Fibroblast of the conjunctiva (primary cell): ENCODE results near the gene ADRB2.
"Not testable (repeated sequence)": the region's sequence is repeated elsewhere in the genome, so short reads cannot be mapped to it uniquely, and the experiment has no call there.

ENCODE experiments used
- DNase-seq: peaks from one replicate; pipeline ENCODE4 v3.0.0-alpha.2; 2010; ENCODE audit warnings: low read depth

ADRB2 gene

GRCh38 chr5:148826053-148826738, at the start of gene ADRB2:
ADRB2 (plus strand) TSS chr5:148826611; CDS start chr5:148826832, 221 bp downstream.
- peak; percentile 73 for DNase-seq

GRCh38 chr5:148776780-148777179, 49.6 kb upstream of the ADRB2 start:
- DNase-seq = peak; percentile 35

GRCh38 chr5:148778882-148779281, 47.5 kb upstream of the ADRB2 start:
- no peak for DNase-seq

GRCh38 chr5:148780711-148781110, 45.7 kb upstream of the ADRB2 start:
- no peak for DNase-seq

- DNase-seq = no peak
Observed at GRCh38 chr5:148781766-148782165, 44.6 kb upstream of the ADRB2 start.

GRCh38 chr5:148785223-148785622, 41.2 kb upstream of the ADRB2 start:
- no peak for DNase-seq

GRCh38 chr5:148786456-148786855, 40.0 kb upstream of the ADRB2 start:
- DNase-seq = no peak

GRCh38 chr5:148788636-148789035, 37.8 kb upstream of the ADRB2 start:
- no peak for DNase-seq

- DNase-seq = no peak
Observed at GRCh38 chr5:148790545-148791333, 35.7 kb upstream of the ADRB2 start.

- DNase-seq = no peak
Observed at GRCh38 chr5:148791334-148791667, 35.1 kb upstream of the ADRB2 start.

GRCh38 chr5:148791696-148792095, 34.7 kb upstream of the ADRB2 start:
- DNase-seq = no peak

GRCh38 chr5:148792744-148793143, 33.7 kb upstream of the ADRB2 start:
- DNase-seq = no peak

- no peak for DNase-seq
Observed at GRCh38 chr5:148793261-148793660, 33.1 kb upstream of the ADRB2 start.

GRCh38 chr5:148794275-148794674, 32.1 kb upstream of the ADRB2 start:
- DNase-seq = no peak

- no peak for DNase-seq
Observed at GRCh38 chr5:148794729-148795561, 31.5 kb upstream of the ADRB2 start.

- no peak for DNase-seq
Observed at GRCh38 chr5:148796936-148797335, 29.5 kb upstream of the ADRB2 start.

- DNase-seq = no peak
Observed at GRCh38 chr5:148798786-148799185, 27.6 kb upstream of the ADRB2 start.

GRCh38 chr5:148799737-148800527, 26.5 kb upstream of the ADRB2 start:
- no peak for DNase-seq

- DNase-seq = no peak
Observed at GRCh38 chr5:148801682-148802276, 24.6 kb upstream of the ADRB2 start.

GRCh38 chr5:148803451-148803850, 23.0 kb upstream of the ADRB2 start:
- DNase-seq = not testable (repeated sequence)

GRCh38 chr5:148804393-148804792, 22.0 kb upstream of the ADRB2 start:
- DNase-seq = no peak
